IMR-90 (cell line): ENCODE data around the gene KLC4. TPM values are rescaled to one million over a fixed set of nuclear protein-coding genes. Genes with fewer than 3 reads are reported as not detected.

Experiments used
- ATAC-seq: fragments of 200-7000 bp; cut with Tn5 transposase; 2 replicates; pipeline ENCODE4 v1.9.1; 2020; ENCODE audit warnings: low read depth, mild to moderate bottlenecking, moderate library complexity
- BruUV-seq: library from RNA; stranded (reverse); fragments of 400-500 nt; replicated peaks from 2 replicates; lab custom pipeline; 2021; lab: Mats Ljungman, UMichigan
- CTCF ChIA-PET: fragments of 300-600 bp; formaldehyde crosslinking; extraction: SDS; loops from one replicate; lab custom pipeline; 2021; ENCODE audit warnings: antibody characterized with exemption; lab: Yijun Ruan, JAX
- POLR2A ChIA-PET: fragments of 300-600 bp; sonication (Branson Sonifier 250); formaldehyde crosslinking; loops from one replicate; lab custom pipeline; 2022; ENCODE audit warnings: antibody characterized with exemption; ENCODE audit not compliant: unreplicated experiment; lab: Charles Lee
- DNase-seq: peaks from one replicate; pipeline ENCODE4 v3.0.0; 2013
- H2AFZ ChIP-seq: replicated peaks from 2 replicates; pipeline ENCODE3; 2013; ENCODE audit warnings: low read length, mild to moderate bottlenecking; ENCODE audit not compliant: poor library complexity
- H2AK5ac ChIP-seq: 2 replicates; pipeline ENCODE4 v1.6.1; 2013; ENCODE audit warnings: low read depth, low read length, inconsistent platforms
- H2AK9ac ChIP-seq: replicated peaks from 2 replicates; pipeline ENCODE3; 2013; ENCODE audit warnings: mild to moderate bottlenecking, low read depth, low read length, moderate library complexity; ENCODE audit not compliant: poor library complexity
- H2BK120ac ChIP-seq: 2 replicates; pipeline ENCODE4 v1.6.1; 2013; ENCODE audit warnings: low read depth, low read length, inconsistent platforms
- H2BK15ac ChIP-seq: 3 replicates; pipeline ENCODE4 v1.6.1; 2013; ENCODE audit warnings: low read depth, low read length, inconsistent platforms
- H2BK20ac ChIP-seq: 2 replicates; pipeline ENCODE4 v1.6.1; 2013; ENCODE audit warnings: low read depth, mild to moderate bottlenecking, inconsistent platforms, low read length, moderate library complexity
- H2BK5ac ChIP-seq: 2 replicates; pipeline ENCODE4 v1.6.1; 2013; ENCODE audit warnings: mild to moderate bottlenecking, low read depth, low read length, inconsistent platforms; ENCODE audit not compliant: poor library complexity, severe bottlenecking
- H3K14ac ChIP-seq: replicated peaks from 2 replicates; pipeline ENCODE4 v1.6.1; 2013; ENCODE audit warnings: low read depth, low read length, inconsistent platforms
- H3K18ac ChIP-seq: 2 replicates; pipeline ENCODE4 v1.6.1; 2013; ENCODE audit warnings: low read depth, low read length, control low read depth
- H3K23ac ChIP-seq: 2 replicates; pipeline ENCODE4 v1.6.1; 2013; ENCODE audit warnings: low read depth, low read length, inconsistent platforms
- H3K27ac ChIP-seq: 2 replicates; pipeline ENCODE4 v1.5.1; 2013; ENCODE audit warnings: mild to moderate bottlenecking, control low read depth, low read length; ENCODE audit not compliant: insufficient read depth
- H3K27me3 ChIP-seq: 2 replicates; pipeline ENCODE4 v1.6.1; 2013; ENCODE audit warnings: low read length; ENCODE audit not compliant: control insufficient read depth, insufficient read depth
- H3K36me3 ChIP-seq: 2 replicates; pipeline ENCODE4 v1.6.1; 2013; ENCODE audit warnings: low read length, mixed read lengths; ENCODE audit not compliant: control insufficient read depth, insufficient read depth
- H3K4ac ChIP-seq: 2 replicates; pipeline ENCODE4 v1.6.1; 2013; ENCODE audit warnings: low read depth, low read length, inconsistent platforms
- H3K4me1 ChIP-seq: 2 replicates; pipeline ENCODE4 v1.6.1; 2013; ENCODE audit warnings: low read length, mixed read lengths; ENCODE audit not compliant: control insufficient read depth, insufficient read depth
- H3K4me2 ChIP-seq: 2 replicates; pipeline ENCODE4 v1.6.1; 2013; ENCODE audit warnings: low read depth, mild to moderate bottlenecking, control low read depth, low read length, moderate library complexity
- H3K4me3 ChIP-seq: 2 replicates; pipeline ENCODE4 v1.5.1; 2013; ENCODE audit warnings: low read depth, mild to moderate bottlenecking, control low read depth, low read length, moderate library complexity; ENCODE audit not compliant: insufficient read depth
- H3K56ac ChIP-seq: 2 replicates; pipeline ENCODE4 v1.6.1; 2013; ENCODE audit warnings: low read length, inconsistent platforms; ENCODE audit not compliant: insufficient read depth; ENCODE audit errors: extremely low read depth
- H3K79me1 ChIP-seq, 2 experiments: 2 replicates each; pipeline ENCODE4 v1.6.1; 2013; ENCODE audit warnings: low read length in 2 of 2, inconsistent platforms in 1 of 2, low read depth in 1 of 2
- H3K9ac ChIP-seq: 2 replicates; pipeline ENCODE4 v1.6.1; 2013; ENCODE audit warnings: low read depth, low read length, control low read depth
- H3K9me1 ChIP-seq: 2 replicates; pipeline ENCODE4 v1.6.1; 2013; ENCODE audit warnings: low read length, inconsistent platforms; ENCODE audit not compliant: insufficient read depth
- H3K9me3 ChIP-seq: 2 replicates; pipeline ENCODE4 v1.6.1; 2013; ENCODE audit warnings: low read length; ENCODE audit not compliant: control insufficient read depth, insufficient read depth
- H4K20me1 ChIP-seq: 2 replicates; pipeline ENCODE4 v1.6.1; 2013; ENCODE audit warnings: low read length, inconsistent platforms; ENCODE audit not compliant: insufficient read depth
- H4K5ac ChIP-seq: 2 replicates; pipeline ENCODE4 v1.6.1; 2013; ENCODE audit warnings: mild to moderate bottlenecking, low read depth, low read length, control low read depth
- H4K8ac ChIP-seq, 2 experiments: 2 replicates each; pipeline ENCODE4 v1.6.1; 2013; ENCODE audit warnings: low read depth in 2 of 2, low read length in 2 of 2, control low read depth in 1 of 2, inconsistent platforms in 1 of 2
- H4K91ac ChIP-seq: 2 replicates; pipeline ENCODE4 v1.6.1; 2013; ENCODE audit warnings: low read depth, low read length, inconsistent platforms; ENCODE audit not compliant: insufficient read depth
- CEBPB ChIP-seq: IDR thresholded peaks from 2 replicates; pipeline ENCODE4 v1.6.1; 2012; ENCODE audit warnings: low read depth, low read length, improper control_type of control experiment
- ELK1 ChIP-seq: fragments of 150-350 bp; IDR thresholded peaks from 2 replicates; pipeline ENCODE4 v1.6.1; 2016; ENCODE audit warnings: low read depth, mild to moderate bottlenecking, low read length, moderate library complexity, borderline replicate concordance
- RCOR1 ChIP-seq: IDR thresholded peaks from 2 replicates; pipeline ENCODE4 v1.6.1; 2012; ENCODE audit warnings: mild to moderate bottlenecking, low read length, improper control_type of control experiment; ENCODE audit not compliant: insufficient replicate concordance
- RFX5 ChIP-seq: IDR thresholded peaks from 2 replicates; pipeline ENCODE4 v1.8.0; 2012; ENCODE audit warnings: low read depth, mild to moderate bottlenecking, low read length, moderate library complexity
- WGBS, 2 experiments: methylation state at CpG; one replicate each; pipeline versions ENCODE4 v1.1.5 to v1.1.7; 2013; ENCODE audit warnings: missing lambda C conversion rate in 2 of 2; ENCODE audit not compliant: insufficient read length in 1 of 2; ENCODE audit errors: extremely low coverage in 2 of 2; 5-methylcytosine and 5-hydroxymethylcytosine counted together
- dilution Hi-C: fragments of 300-500 bp; cut with HindIII; formaldehyde crosslinking; loops from one replicate; pipeline ENCODE4 v1.14.3; 2018; ENCODE audit warnings: low sequenced_read_pairs; ENCODE audit not compliant: unreplicated experiment
- in situ Hi-C: fragments of 300-500 bp; cut with MboI; formaldehyde crosslinking; loops from 3 replicates; pipeline ENCODE4 v1.14.3; 2019; ENCODE audit warnings: low sequenced_read_pairs, inconsistent platforms, mixed read lengths
- intact Hi-C: fragments of 100-400 bp; cut with micrococcal nuclease; formaldehyde crosslinking; loops from 2 replicates; pipeline ENCODE4 v1.10.0; 2022
- polyA plus RNA-seq, 3 experiments: library from polyadenylated mRNA; depleted of rRNA; stranded (reverse); fragments of >200 nt; gene quantifications; 2 replicates each; pipeline ENCODE4 v1.2.3, GENCODE V29; 2012; ENCODE audit warnings: low replicate concordance in 1 of 3
- total RNA-seq: library from RNA; depleted of rRNA; stranded (reverse); fragments of >200 nt; gene quantifications from 2 replicates; pipeline ENCODE4 v1.2.3, GENCODE V29; 2012

KLC4 gene
- total and polyA plus RNA-seq, 2 of the 4 experiments (the other 2 are of a cell fraction), result 10.9 to 13.0 TPM

GRCh38 chr6:43045371-43045930, 14.0 kb upstream of the KLC4 start:
- Histone ChIP-seq H2BK15ac (no peak overlapping the region), H3K4me2 (no peak overlapping the region), H3K27me3 (no peaks in the 10 kb centered on the region), H3K9me3 (no peaks in the 10 kb centered on the region), H2AFZ (no peak overlapping the region), H3K14ac (no peak overlapping the region), H3K4me3 (no peak overlapping the region), H2BK5ac (no peak overlapping the region), H4K8ac (no peak overlapping the region), H3K18ac (no peak overlapping the region), H3K4ac (no peak overlapping the region), H2AK5ac (no peak overlapping the region), H2BK20ac (no peak overlapping the region), H3K9ac (no peak overlapping the region), H3K56ac (no peak overlapping the region), H4K5ac (no peak overlapping the region), H4K20me1 (no peaks in the 10 kb centered on the region), H3K9me1 (no peaks in the 10 kb centered on the region; the same call in 1 of the 2 replicates), H3K36me3 (peaks cover 69% of the 10 kb centered on the region), H3K79me1 (peaks cover 0 to 15% of the 10 kb centered on the region in 2 experiments; a peak in 2 of 4 replicates), H2BK120ac (no peak overlapping the region), H3K4me1 (no peaks in the 10 kb centered on the region; the same call in 1 of the 2 replicates), H4K91ac (no peak overlapping the region), H3K23ac (no peak overlapping the region), H3K27ac (no peak overlapping the region), H2AK9ac (peak overlapping the region; percentile 42)
- intact Hi-C loops, result no loop called here
- TF ChIP-seq ELK1 (no peak), CEBPB (no peak), RFX5 (no peak), RCOR1 (no peak)
- POLR2A ChIA-PET, result interaction anchor here (0.7 kb wide), 1 partner anchor 8 kb away, joined by 3 read pairs; the partner anchor contains the start of gene CUL7
- ATAC-seq (no peak), DNase-seq (no peak)
- BruUV-seq, result no TSS peak
- in situ Hi-C loops, result no loop called here
- 95% methylated on average over 4 of the region's 11 CpGs; no CpG with 5 or more reads in 1 of the 2 experiments for WGBS, 2 experiments
- dilution Hi-C loops, result no loop called here
- CTCF ChIA-PET, result no interaction called here
